ENCODE data around the gene NEU1. TPM values are rescaled to one million over a fixed set of nuclear protein-coding genes. Genes with fewer than 3 reads are reported as not detected.
A peak's percentile ranks its signal among the peaks of the same experiment; 100 is the strongest.
"Not testable (repeated sequence)": the region's sequence is repeated elsewhere in the genome, so short reads cannot be mapped to it uniquely, and the experiment has no call there.

Gene NEU1
- total RNA-seq: 29.1 TPM
- 10 to 100 TPM; 26.4 to 32.4 (median 29.7) TPM for polyA plus RNA-seq

DNA sequence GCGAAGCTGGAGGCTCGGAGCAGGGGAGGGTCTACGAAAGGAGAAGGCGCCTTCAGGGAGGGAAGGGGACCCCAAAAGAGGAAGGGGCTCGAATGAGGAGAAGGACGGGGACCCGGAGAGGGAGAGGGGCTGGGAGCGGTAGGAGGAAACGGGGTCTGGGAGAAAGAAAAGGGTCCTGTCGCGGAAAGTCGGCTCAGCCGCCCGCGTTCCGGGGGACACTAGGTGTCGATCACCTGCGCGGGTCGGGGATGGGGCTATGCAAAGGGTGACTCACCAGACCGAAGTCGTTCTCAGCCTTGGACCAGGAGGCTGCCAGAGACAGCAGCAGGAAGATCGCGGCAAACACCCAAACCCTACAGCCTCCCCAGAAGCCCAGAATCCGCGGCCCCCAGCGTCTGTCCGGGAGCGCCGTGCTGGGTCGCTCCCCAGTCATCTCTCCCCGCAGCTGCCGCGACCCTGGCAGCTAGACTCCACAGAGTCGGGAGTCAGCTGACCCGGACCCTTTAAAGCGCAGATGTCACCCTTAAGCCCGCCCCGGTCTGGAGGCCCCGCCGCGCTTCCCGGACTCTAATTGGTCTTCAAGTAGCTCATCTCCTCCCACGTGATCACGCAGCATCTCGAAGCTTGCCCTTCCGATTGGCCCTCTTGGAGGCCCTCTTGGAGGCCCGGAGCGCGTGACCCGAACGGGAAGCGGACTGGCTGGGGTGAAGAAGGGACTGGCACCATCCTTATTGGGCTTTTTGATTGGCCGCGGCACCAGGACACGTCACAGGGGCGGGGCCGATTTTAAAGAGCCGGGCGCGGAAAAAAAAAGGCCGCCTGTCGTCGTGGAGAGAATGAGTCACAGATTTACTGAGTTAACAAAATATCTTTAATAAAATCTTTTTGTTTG lies at the start of gene NEU1:
NEU1 (minus strand) TSS at position 478 of the 892 bp plus-strand sequence; CDS start at position 433, 45 bp downstream.
- H3K27ac Mint-ChIP-seq: peak within 1 kb of the TSS; percentile 91 to 95 (median 93)
- Histone ChIP-seq H3K9me3 (ENCODE audit: control insufficient read depth in 2 of 2, low read length in 2 of 2) (no peaks in the 10 kb centered on the region), H3K36me3 (ENCODE audit: control insufficient read depth, insufficient read depth, low read length) (peaks cover 12% of the 10 kb centered on the region), H3K27ac (ENCODE audit: insufficient read depth, low read length, poor library complexity, severe bottlenecking) (peak within 1 kb of the TSS; percentile 89), H3K4me1 (ENCODE audit: control insufficient read depth, insufficient read depth, low read length, poor library complexity, severe bottlenecking) (peaks cover 22% of the 10 kb centered on the region), H3K4me3 (ENCODE audit: low read depth, low read length) (peak within 1 kb of the TSS; percentile 79), H3K27me3 (ENCODE audit: control insufficient read depth, insufficient read depth, low read length) (no peaks in the 10 kb centered on the region)
- DNase-seq: peak; percentile 99 to 100 (median 100)
- H3K36me3 Mint-ChIP-seq: peaks cover 12% of the 10 kb centered on the region
- H3K4me1 Mint-ChIP-seq: peaks cover 4 to 37% (median 18%) of the 10 kb centered on the region in 4 donors
- H3K27me3 Mint-ChIP-seq: no peaks in the 10 kb centered on the region
- H3K9me3 Mint-ChIP-seq: peaks cover 0 to 1% (median 0%) of the 10 kb centered on the region in 7 donors
- peak within 1 kb of the TSS; percentile 90 to 96 (median 94) for H3K4me3 Mint-ChIP-seq
- ATAC-seq (ENCODE audit: low read depth in 2 of 2): peak; percentile 96 to 97

GRCh38 chr6:31911826-31912585 lies 49.4 kb upstream of the NEU1 start:
- H3K4me3 Mint-ChIP-seq: peak overlapping the region in 1 of 4 donors; percentile 81
- no peaks in the 10 kb centered on the region for H3K4me1 ChIP-seq (ENCODE audit: control insufficient read depth, insufficient read depth, low read length, poor library complexity, severe bottlenecking)
- no peak for DNase-seq
- ATAC-seq (ENCODE audit: low read depth in 2 of 2): no peak
- H3K4me3 ChIP-seq (ENCODE audit: low read depth, low read length): no peak overlapping the region
- no peaks in the 10 kb centered on the region for H3K4me1 Mint-ChIP-seq
- H3K27me3 ChIP-seq (ENCODE audit: control insufficient read depth, insufficient read depth, low read length): no peaks in the 10 kb centered on the region
- no peak overlapping the region for H3K27ac ChIP-seq (ENCODE audit: insufficient read depth, low read length, poor library complexity, severe bottlenecking)
- peaks cover 7% of the 10 kb centered on the region for H3K27me3 Mint-ChIP-seq
- H3K9me3 ChIP-seq (ENCODE audit: control insufficient read depth in 2 of 2, low read length in 2 of 2): no peaks in the 10 kb centered on the region
- no peaks in the 10 kb centered on the region for H3K9me3 Mint-ChIP-seq
- H3K36me3 Mint-ChIP-seq: no peaks in the 10 kb centered on the region
- no peak overlapping the region for H3K27ac Mint-ChIP-seq
- H3K36me3 ChIP-seq (ENCODE audit: control insufficient read depth, insufficient read depth, low read length): no peaks in the 10 kb centered on the region

DNA sequence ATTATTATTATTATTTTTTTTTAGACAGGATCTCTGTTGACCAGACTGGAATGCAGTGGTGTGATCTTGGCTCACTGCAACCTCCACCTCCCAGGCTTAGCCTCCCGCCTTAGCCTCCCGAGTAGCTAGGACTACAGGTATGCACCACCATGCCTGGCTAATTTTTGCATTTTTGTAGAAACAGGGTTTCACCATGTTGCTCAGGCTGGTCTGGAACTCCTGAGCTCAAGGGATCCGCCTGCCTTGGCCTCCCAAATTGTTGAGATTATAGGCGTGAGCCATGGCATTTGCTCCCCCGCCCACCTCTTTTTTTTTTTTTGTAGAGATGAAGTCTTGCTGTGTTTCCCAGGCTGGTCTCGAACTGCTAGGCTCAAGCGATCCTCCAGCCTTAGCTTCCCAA lies 46.7 kb upstream of the NEU1 start:
- not testable (repeated sequence) for H3K4me1 ChIP-seq (ENCODE audit: control insufficient read depth, insufficient read depth, low read length, poor library complexity, severe bottlenecking)

GRCh38 chr6:31908791-31909190 lies 46.2 kb upstream of the NEU1 start:
- DNase-seq (no peak), ATAC-seq (ENCODE audit: low read depth in 2 of 2) (no peak)
- H3K9me3 Mint-ChIP-seq: peaks cover 0 to 2% (median 0%) of the 10 kb centered on the region in 7 donors

More for the DNA sequence above, 46.7 kb upstream of the NEU1 start:
- ATAC-seq (ENCODE audit: low read depth in 2 of 2); H3K9me3 Mint-ChIP-seq; H3K27ac Mint-ChIP-seq; H3K36me3 Mint-ChIP-seq; H3K4me3 Mint-ChIP-seq; H3K27ac ChIP-seq (ENCODE audit: insufficient read depth, low read length, poor library complexity, severe bottlenecking); H3K9me3 ChIP-seq (ENCODE audit: control insufficient read depth in 2 of 2, low read length in 2 of 2); DNase-seq; H3K27me3 ChIP-seq (ENCODE audit: control insufficient read depth, insufficient read depth, low read length); H3K4me1 Mint-ChIP-seq; H3K4me3 ChIP-seq (ENCODE audit: low read depth, low read length); H3K36me3 ChIP-seq (ENCODE audit: control insufficient read depth, insufficient read depth, low read length): not testable (repeated sequence)
- peaks cover 15% of the 10 kb centered on the region for H3K27me3 Mint-ChIP-seq

GRCh38 chr6:31908255-31908654 lies 45.6 kb upstream of the NEU1 start:
- not testable (repeated sequence) for H3K4me1 ChIP-seq (ENCODE audit: control insufficient read depth, insufficient read depth, low read length, poor library complexity, severe bottlenecking); H3K9me3 ChIP-seq (ENCODE audit: control insufficient read depth in 2 of 2, low read length in 2 of 2); ATAC-seq (ENCODE audit: low read depth in 2 of 2); H3K27me3 ChIP-seq (ENCODE audit: control insufficient read depth, insufficient read depth, low read length); H3K27ac Mint-ChIP-seq; H3K27ac ChIP-seq (ENCODE audit: insufficient read depth, low read length, poor library complexity, severe bottlenecking); DNase-seq; H3K9me3 Mint-ChIP-seq; H3K36me3 ChIP-seq (ENCODE audit: control insufficient read depth, insufficient read depth, low read length); H3K36me3 Mint-ChIP-seq; H3K4me1 Mint-ChIP-seq; H3K4me3 ChIP-seq (ENCODE audit: low read depth, low read length); H3K4me3 Mint-ChIP-seq
- H3K27me3 Mint-ChIP-seq: peaks cover 15% of the 10 kb centered on the region

More at GRCh38 chr6:31908791-31909190, 46.2 kb upstream of the NEU1 start:
- H3K9me3 ChIP-seq (ENCODE audit: control insufficient read depth in 2 of 2, low read length in 2 of 2): no peaks in the 10 kb centered on the region
- Mint-ChIP-seq H3K4me1 (peaks cover 0 to 5% (median 0%) of the 10 kb centered on the region in 4 donors), H3K27ac (no peak overlapping the region), H3K36me3 (no peaks in the 10 kb centered on the region), H3K4me3 (no peak overlapping the region), H3K27me3 (peaks cover 15% of the 10 kb centered on the region)
- H3K36me3 ChIP-seq (ENCODE audit: control insufficient read depth, insufficient read depth, low read length): no peaks in the 10 kb centered on the region
- H3K27me3 ChIP-seq (ENCODE audit: control insufficient read depth, insufficient read depth, low read length): peaks cover 3% of the 10 kb centered on the region
- no peak overlapping the region for H3K4me3 ChIP-seq (ENCODE audit: low read depth, low read length)
- no peak overlapping the region for H3K27ac ChIP-seq (ENCODE audit: insufficient read depth, low read length, poor library complexity, severe bottlenecking)
- H3K4me1 ChIP-seq (ENCODE audit: control insufficient read depth, insufficient read depth, low read length, poor library complexity, severe bottlenecking): no peaks in the 10 kb centered on the region

- no peak for ATAC-seq (ENCODE audit: low read depth in 2 of 2)
Observed at GRCh38 chr6:31907158-31907813, 44.7 kb upstream of the NEU1 start.

DNA sequence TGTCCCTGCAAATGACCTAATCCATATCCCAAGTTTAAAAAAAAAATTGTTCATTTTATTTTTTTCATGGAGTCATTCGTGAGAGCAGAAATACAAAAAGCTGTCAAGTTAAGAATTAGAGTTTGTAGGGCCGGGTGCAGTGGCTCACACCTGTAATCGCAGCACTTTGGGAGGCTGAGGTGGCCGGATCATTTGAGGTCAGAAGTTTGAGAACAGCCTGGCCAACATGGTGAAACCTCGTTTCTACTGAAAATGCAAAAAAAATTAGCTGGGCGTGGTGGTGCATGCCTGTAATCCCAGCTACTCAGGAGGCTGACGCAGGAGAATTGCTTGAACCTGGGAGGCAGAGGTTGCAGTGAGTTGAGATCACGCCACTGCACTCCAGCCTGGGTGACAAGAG lies 44.1 kb upstream of the NEU1 start:
- not testable (repeated sequence) for H3K36me3 ChIP-seq (ENCODE audit: control insufficient read depth, insufficient read depth, low read length); H3K9me3 ChIP-seq (ENCODE audit: control insufficient read depth in 2 of 2, low read length in 2 of 2); H3K27me3 ChIP-seq (ENCODE audit: control insufficient read depth, insufficient read depth, low read length); H3K4me1 ChIP-seq (ENCODE audit: control insufficient read depth, insufficient read depth, low read length, poor library complexity, severe bottlenecking); H3K4me3 ChIP-seq (ENCODE audit: low read depth, low read length); DNase-seq; H3K27ac ChIP-seq (ENCODE audit: insufficient read depth, low read length, poor library complexity, severe bottlenecking); H3K27ac Mint-ChIP-seq; ATAC-seq (ENCODE audit: low read depth in 2 of 2); H3K9me3 Mint-ChIP-seq; H3K36me3 Mint-ChIP-seq
- Mint-ChIP-seq H3K4me1 (peaks cover 0 to 12% (median 8%) of the 10 kb centered on the region in 4 donors), H3K4me3 (peak overlapping the region in 1 of 4 donors; percentile 87), H3K27me3 (peaks cover 15% of the 10 kb centered on the region)

More at GRCh38 chr6:31907158-31907813, 44.7 kb upstream of the NEU1 start:
- peak overlapping the region in 1 of 4 donors; percentile 87 for H3K4me3 Mint-ChIP-seq
- peaks cover 0 to 2% (median 0%) of the 10 kb centered on the region in 7 donors for H3K9me3 Mint-ChIP-seq
- Histone ChIP-seq H3K27ac (ENCODE audit: insufficient read depth, low read length, poor library complexity, severe bottlenecking) (no peak overlapping the region), H3K27me3 (ENCODE audit: control insufficient read depth, insufficient read depth, low read length) (peaks cover 3% of the 10 kb centered on the region), H3K9me3 (ENCODE audit: control insufficient read depth in 2 of 2, low read length in 2 of 2) (no peaks in the 10 kb centered on the region), H3K4me3 (ENCODE audit: low read depth, low read length) (no peak overlapping the region), H3K4me1 (ENCODE audit: control insufficient read depth, insufficient read depth, low read length, poor library complexity, severe bottlenecking) (peaks cover 6% of the 10 kb centered on the region), H3K36me3 (ENCODE audit: control insufficient read depth, insufficient read depth, low read length) (no peaks in the 10 kb centered on the region)
- H3K27me3 Mint-ChIP-seq: peaks cover 15% of the 10 kb centered on the region
- no peak for DNase-seq
- peaks cover 0 to 12% (median 8%) of the 10 kb centered on the region in 4 donors for H3K4me1 Mint-ChIP-seq
- no peak overlapping the region for H3K27ac Mint-ChIP-seq
- no peaks in the 10 kb centered on the region for H3K36me3 Mint-ChIP-seq
